PFSK-1 (cell line): ENCODE measurements around the gene SETD2.

Source experiments
- FOXP2 ChIP-seq: optimal IDR thresholded peaks from 2 replicates; pipeline ENCODE3; 2011; ENCODE audit warnings: borderline replicate concordance, control low read depth, inconsistent platforms; ENCODE audit not compliant: insufficient read depth; ENCODE audit errors: extremely low read length, extremely low read depth
- POLR2AphosphoS5 ChIP-seq: IDR thresholded peaks from 2 replicates; pipeline ENCODE4 v1.6.1; 2012; ENCODE audit warnings: low read depth, mild to moderate bottlenecking, control low read depth, low read length, moderate library complexity
- SIN3A ChIP-seq: IDR thresholded peaks from 2 replicates; pipeline ENCODE4 v1.6.1; 2012; ENCODE audit warnings: mild to moderate bottlenecking, low read length, moderate library complexity, borderline replicate concordance; ENCODE audit not compliant: insufficient read depth
- TF ChIP-seq, protein P1 (sequence below), 2 experiments: IDR thresholded peaks; 2 replicates each; pipeline versions ENCODE4 v1.6.1 to v1.8.0; 2011 to 2012; ENCODE audit warnings: low read depth in 2 of 2, low read length in 2 of 2, control low read depth in 1 of 2, inconsistent platforms in 1 of 2, mild to moderate bottlenecking in 1 of 2, moderate library complexity in 1 of 2; ENCODE audit not compliant: insufficient read depth in 1 of 2

DNA sequence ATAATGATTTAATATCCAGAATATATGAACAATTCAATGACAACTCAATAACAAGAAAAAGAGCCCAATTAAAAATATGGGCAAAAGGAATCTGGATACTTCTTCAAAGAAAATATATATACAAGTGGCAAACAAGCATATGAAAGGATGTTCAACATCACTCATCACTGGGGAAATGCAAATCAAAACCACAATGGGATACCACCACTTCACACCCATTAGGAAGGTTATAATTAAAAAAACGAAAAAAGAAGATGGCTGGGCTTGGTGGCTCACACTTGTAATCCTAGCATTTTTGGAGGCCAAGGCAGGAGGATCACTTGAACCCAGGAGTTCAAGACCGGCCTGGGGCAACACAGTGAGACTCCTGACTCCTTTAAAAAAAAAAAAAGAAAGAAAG, 191.5 kb downstream of the SETD2 start:
- TF ChIP-seq POLR2AphosphoS5 (no peak), SIN3A (no peak), FOXP2 (no peak)
- TF ChIP-seq, protein P1, sequence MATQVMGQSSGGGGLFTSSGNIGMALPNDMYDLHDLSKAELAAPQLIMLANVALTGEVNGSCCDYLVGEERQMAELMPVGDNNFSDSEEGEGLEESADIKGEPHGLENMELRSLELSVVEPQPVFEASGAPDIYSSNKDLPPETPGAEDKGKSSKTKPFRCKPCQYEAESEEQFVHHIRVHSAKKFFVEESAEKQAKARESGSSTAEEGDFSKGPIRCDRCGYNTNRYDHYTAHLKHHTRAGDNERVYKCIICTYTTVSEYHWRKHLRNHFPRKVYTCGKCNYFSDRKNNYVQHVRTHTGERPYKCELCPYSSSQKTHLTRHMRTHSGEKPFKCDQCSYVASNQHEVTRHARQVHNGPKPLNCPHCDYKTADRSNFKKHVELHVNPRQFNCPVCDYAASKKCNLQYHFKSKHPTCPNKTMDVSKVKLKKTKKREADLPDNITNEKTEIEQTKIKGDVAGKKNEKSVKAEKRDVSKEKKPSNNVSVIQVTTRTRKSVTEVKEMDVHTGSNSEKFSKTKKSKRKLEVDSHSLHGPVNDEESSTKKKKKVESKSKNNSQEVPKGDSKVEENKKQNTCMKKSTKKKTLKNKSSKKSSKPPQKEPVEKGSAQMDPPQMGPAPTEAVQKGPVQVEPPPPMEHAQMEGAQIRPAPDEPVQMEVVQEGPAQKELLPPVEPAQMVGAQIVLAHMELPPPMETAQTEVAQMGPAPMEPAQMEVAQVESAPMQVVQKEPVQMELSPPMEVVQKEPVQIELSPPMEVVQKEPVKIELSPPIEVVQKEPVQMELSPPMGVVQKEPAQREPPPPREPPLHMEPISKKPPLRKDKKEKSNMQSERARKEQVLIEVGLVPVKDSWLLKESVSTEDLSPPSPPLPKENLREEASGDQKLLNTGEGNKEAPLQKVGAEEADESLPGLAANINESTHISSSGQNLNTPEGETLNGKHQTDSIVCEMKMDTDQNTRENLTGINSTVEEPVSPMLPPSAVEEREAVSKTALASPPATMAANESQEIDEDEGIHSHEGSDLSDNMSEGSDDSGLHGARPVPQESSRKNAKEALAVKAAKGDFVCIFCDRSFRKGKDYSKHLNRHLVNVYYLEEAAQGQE (IDR thresholded peaks at IDR 0.05; ENCODE audit: insufficient read depth in 1 of 2, low read depth in 2 of 2, low read length in 2 of 2): no peak
